HepG2 (cell line): ENCODE measurements around the gene FAM118A. TPM values are rescaled to one million over a fixed set of nuclear protein-coding genes. Genes with fewer than 3 reads are reported as not detected.

Experiments used
- AHDC1 ChIP-seq: sonication (generic); formaldehyde crosslinking; IDR thresholded peaks from 2 replicates; pipeline ENCODE4 v1.5.1; 2020; ENCODE audit warnings: mild to moderate bottlenecking, missing genetic modification reagents, borderline replicate concordance
- ATF3 ChIP-seq: sonication (generic); formaldehyde crosslinking; IDR thresholded peaks from 2 replicates; pipeline ENCODE4 v1.4.0; 2020; ENCODE audit warnings: missing genetic modification reagents
- CCDC6 ChIP-seq: sonication (generic); formaldehyde crosslinking; IDR thresholded peaks from 2 replicates; pipeline ENCODE4 v1.8.1; 2022; ENCODE audit warnings: mild to moderate bottlenecking, missing genetic modification reagents, moderate library complexity
- CENPX ChIP-seq: sonication (generic); formaldehyde crosslinking; IDR thresholded peaks from 2 replicates; pipeline ENCODE4 v1.9.0; 2021; ENCODE audit warnings: mild to moderate bottlenecking, missing genetic modification reagents, moderate library complexity
- EZH2 ChIP-seq: conservative IDR thresholded peaks from 2 replicates; pipeline ENCODE4 v1.6.1; 2012; ENCODE audit warnings: mild to moderate bottlenecking, low read depth, low read length, moderate library complexity
- HMG20B ChIP-seq: conservative IDR thresholded peaks from 2 replicates; pipeline ENCODE4 v1.6.1; 2016; ENCODE audit warnings: missing genetic modification reagents, missing compliant biosample characterization
- MAX ChIP-seq: IDR thresholded peaks from 2 replicates; pipeline ENCODE4 v1.6.1; 2012; ENCODE audit warnings: inconsistent platforms
- NR2C2 ChIP-seq: sonication (generic); formaldehyde crosslinking; IDR thresholded peaks from 2 replicates; pipeline ENCODE4 v1.4.0; 2020; ENCODE audit warnings: missing genetic modification reagents, mild to moderate bottlenecking, moderate library complexity, borderline replicate concordance
- PHF21A ChIP-seq: sonication (generic); formaldehyde crosslinking; IDR thresholded peaks from 2 replicates; pipeline ENCODE4 v1.5.0; 2020; ENCODE audit warnings: mild to moderate bottlenecking, missing genetic modification reagents
- RXRA ChIP-seq: sonication (generic); formaldehyde crosslinking; IDR thresholded peaks from 2 replicates; pipeline ENCODE4 v1.5.1; 2020; ENCODE audit warnings: missing genetic modification reagents
- SRSF4 ChIP-seq: fragments of 200-400 bp; formaldehyde crosslinking; IDR thresholded peaks from one replicate; pipeline ENCODE4 v1.6.1; 2018; ENCODE audit warnings: mild to moderate bottlenecking, low read depth, low read length, moderate library complexity; ENCODE audit not compliant: poor library complexity, severe bottlenecking
- TBX2 ChIP-seq: sonication (generic); formaldehyde crosslinking; IDR thresholded peaks from 2 replicates; pipeline ENCODE4 v1.5.0; 2020; ENCODE audit warnings: missing genetic modification reagents, mild to moderate bottlenecking, borderline replicate concordance
- TMF1 ChIP-seq: sonication (generic); formaldehyde crosslinking; IDR thresholded peaks from 2 replicates; pipeline ENCODE4 v1.8.1; 2022; ENCODE audit warnings: low read depth, missing genetic modification reagents
- ZBTB33 ChIP-seq: sonication (generic); formaldehyde crosslinking; IDR thresholded peaks from 2 replicates; pipeline ENCODE4 v1.4.0; 2020; ENCODE audit warnings: missing genetic modification reagents
- ZBTB44 ChIP-seq: sonication (generic); formaldehyde crosslinking; IDR thresholded peaks from 2 replicates; pipeline ENCODE4 v1.4.0; 2020; ENCODE audit warnings: missing genetic modification reagents
- ZC3H13 ChIP-seq: sonication (generic); formaldehyde crosslinking; IDR thresholded peaks from 2 replicates; pipeline ENCODE4 v1.8.1; 2023; ENCODE audit warnings: mild to moderate bottlenecking, missing genetic modification reagents, moderate library complexity
- ZFP62 ChIP-seq: sonication (generic); formaldehyde crosslinking; IDR thresholded peaks from 2 replicates; pipeline ENCODE4 v1.4.0; 2020; ENCODE audit warnings: missing genetic modification reagents
- ZNF256 ChIP-seq: sonication (generic); formaldehyde crosslinking; conservative IDR thresholded peaks from 2 replicates; pipeline ENCODE4 v1.4.0; 2020; ENCODE audit warnings: missing genetic modification reagents
- ZNF329 ChIP-seq: sonication (generic); formaldehyde crosslinking; IDR thresholded peaks from 2 replicates; pipeline ENCODE4 v1.9.0; 2021; ENCODE audit warnings: low read depth, mild to moderate bottlenecking, missing genetic modification reagents
- ZNF354B ChIP-seq: sonication (generic); formaldehyde crosslinking; IDR thresholded peaks from 2 replicates; pipeline ENCODE4 v1.8.0; 2022; ENCODE audit warnings: mild to moderate bottlenecking, missing genetic modification reagents
- ZNF441 ChIP-seq: sonication (generic); formaldehyde crosslinking; IDR thresholded peaks from 2 replicates; pipeline ENCODE4 v1.7.0; 2021; ENCODE audit warnings: missing genetic modification reagents, borderline replicate concordance
- ZNF670 ChIP-seq: sonication (generic); formaldehyde crosslinking; IDR thresholded peaks from 2 replicates; pipeline ENCODE4 v1.8.0; 2022; ENCODE audit warnings: mild to moderate bottlenecking, missing genetic modification reagents, borderline replicate concordance
- polyA plus RNA-seq, 8 experiments: library from polyadenylated mRNA; depleted of rRNA in 3 of 8; stranded (reverse) in 7 of 8; unstranded in 1 of 8; fragments of >200 nt; fragmentation: Illumina TruSeq in 4 of 8; extraction: Trizol in 4 of 8; gene quantifications; 2 replicates each; pipeline versions ENCODE4 v1.2.1 to v1.2.3, GENCODE V29; 2011 to 2016; ENCODE audit warnings: low read depth in 4 of 8, missing spikeins in 1 of 8, mixed read lengths in 1 of 8; ENCODE audit not compliant: insufficient read depth in 1 of 8
- total RNA-seq, 5 experiments: library from RNA; depleted of rRNA; stranded (reverse); fragments of >200 nt; fragmentation: Illumina TruSeq; extraction: Trizol; gene quantifications; 2 replicates each; pipeline ENCODE4 v1.2.3, GENCODE V29; 2016; ENCODE audit warnings: low read depth in 1 of 5

Gene FAM118A
- total and polyA plus RNA-seq, 2 of the 13 experiments (the other 11 are each of a cell fraction or from before 2014, with no cell fraction given): 36.7 to 48.2 TPM

GRCh38 chr22:45272498-45272897, 37.2 kb upstream of the FAM118A start (continued):
- TF ChIP-seq MAX (peak; percentile 58; the same call in 1 of the 2 replicates), EZH2 (no peak), NR2C2 (CRISPR knock-in tag) (no peak), ZBTB33 (CRISPR knock-in tag) (no peak), ATF3 (CRISPR knock-in tag) (no peak), ZFP62 (CRISPR knock-in tag) (no peak), ZNF329 (no peak), TMF1 (CRISPR knock-in tag) (0 out of 2 replicates have a peak, but pooled peaks have one; percentile 68), ZNF256 (CRISPR knock-in tag) (no peak), ZC3H13 (CRISPR knock-in tag) (no peak), ZNF670 (0 out of 2 replicates have a peak, but pooled peaks have one; percentile 34), RXRA (0 out of 2 replicates have a peak, but pooled peaks have one; percentile 17), ZNF441 (CRISPR knock-in tag) (peak; percentile 63; the same call in 1 of the 2 replicates), CCDC6 (CRISPR knock-in tag) (no peak), ZBTB44 (no peak), CENPX (CRISPR knock-in tag) (no peak), PHF21A (CRISPR knock-in tag) (no peak; the same call in 1 of the 2 replicates), SRSF4 (no peak), ZNF354B (CRISPR knock-in tag) (no peak), TBX2 (CRISPR knock-in tag) (peak; percentile 67), AHDC1 (CRISPR knock-in tag) (0 out of 2 replicates have a peak, but pooled peaks have one; percentile 46), HMG20B (CRISPR knock-in tag) (no peak)
